Endometrium (tissue), 2 donors: ENCODE results near the gene ZSWIM4.
"Not testable (repeated sequence)": the region's sequence is repeated elsewhere in the genome, so short reads cannot be mapped to it uniquely, and the experiment has no call there.

Experiments used
- FAIRE-seq: peaks from 2 replicates; lab custom pipeline; 2012; peaks lifted over from hg19 to GRCh38; lab: Jason Lieb, UNC
- donor health status: control.
- donor health status: control.

ZSWIM4 gene

DNA sequence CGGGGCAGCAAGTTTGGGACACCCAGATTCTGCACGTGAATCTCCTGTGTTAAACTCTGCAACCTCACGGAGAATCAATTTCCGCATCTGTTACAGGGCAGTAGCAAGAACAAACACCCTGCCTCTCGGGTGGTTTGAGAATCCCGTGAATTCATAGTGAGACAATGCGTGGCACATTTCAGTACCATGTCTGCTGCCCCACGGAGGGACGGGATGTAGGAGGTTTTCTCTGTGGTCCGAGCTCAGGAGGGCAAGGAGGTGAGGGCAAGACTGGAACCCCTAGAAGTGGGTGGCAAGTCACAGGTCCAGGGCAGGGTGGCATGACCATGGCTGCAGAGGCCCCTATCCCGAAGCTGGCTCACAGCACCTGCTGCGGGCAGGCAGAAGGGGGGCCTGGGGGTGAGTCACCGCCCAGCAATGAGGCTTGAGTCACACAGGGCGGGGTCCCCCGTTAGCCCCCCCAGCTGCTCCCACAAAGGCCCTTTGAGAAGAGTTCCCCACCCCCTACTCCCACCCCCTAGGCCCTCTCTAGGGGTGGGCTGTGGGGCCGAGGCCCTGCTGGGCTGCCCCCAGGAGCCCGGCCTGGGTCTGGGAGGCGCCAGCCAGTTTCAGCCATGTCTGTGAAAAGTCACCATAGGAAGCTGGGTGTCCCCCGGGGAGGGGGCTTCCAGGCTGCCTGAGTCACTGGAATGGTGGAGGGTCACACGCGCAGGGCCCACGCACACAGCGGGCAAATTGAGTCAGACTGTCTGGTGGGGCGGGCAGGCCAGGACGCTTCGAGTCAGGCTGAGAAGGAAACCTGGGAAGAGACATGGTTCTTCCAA lies 55.9 kb downstream of the ZSWIM4 start:
- FAIRE-seq, result no peak

DNA sequence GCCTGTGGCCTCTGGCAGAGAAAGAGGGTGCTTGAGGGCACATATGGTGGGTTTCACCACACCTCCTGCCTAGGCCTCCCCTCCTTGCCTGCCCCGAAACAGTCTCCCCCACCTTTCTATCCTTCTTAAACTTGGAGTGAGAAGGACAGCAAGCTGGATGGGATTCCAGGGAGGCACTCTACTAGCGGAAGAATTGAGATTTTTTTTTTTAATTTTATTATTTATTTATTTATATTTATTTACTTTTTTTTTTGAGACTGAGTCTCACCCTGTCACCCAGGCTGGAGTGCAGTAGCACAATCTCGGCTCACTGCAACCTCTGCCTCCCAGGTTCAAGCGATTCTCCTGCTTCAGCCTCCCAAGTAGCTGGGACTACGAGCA lies 56.5 kb downstream of the ZSWIM4 start:
- not testable (repeated sequence) for FAIRE-seq

DNA sequence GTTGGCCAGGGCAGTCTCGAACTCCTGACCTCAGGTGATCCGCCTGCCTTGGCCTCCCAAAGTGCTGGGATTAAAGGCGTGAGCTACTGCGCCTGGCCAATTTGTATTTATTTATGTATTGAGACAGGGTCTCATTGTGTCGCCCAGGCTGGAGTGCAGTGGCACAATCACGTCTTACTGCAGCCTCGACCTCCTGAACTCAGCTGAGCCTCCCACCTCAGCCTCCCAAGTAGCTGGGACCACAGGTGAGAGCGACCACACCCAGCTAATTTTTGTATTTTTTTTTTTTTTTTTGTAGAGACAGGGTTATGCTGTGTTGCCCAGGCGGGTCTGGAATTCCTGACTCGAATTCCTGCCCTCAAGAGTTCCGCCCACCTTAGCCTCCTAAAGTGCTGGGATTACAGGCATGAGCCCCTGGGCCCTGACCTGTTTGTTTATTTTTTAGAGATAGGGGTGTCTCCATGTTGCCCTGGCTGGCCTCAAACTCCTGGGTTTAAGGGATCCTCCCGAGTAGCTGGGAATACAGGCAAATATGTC lies 57.0 kb downstream of the ZSWIM4 start:
- FAIRE-seq, result not testable (repeated sequence)

DNA sequence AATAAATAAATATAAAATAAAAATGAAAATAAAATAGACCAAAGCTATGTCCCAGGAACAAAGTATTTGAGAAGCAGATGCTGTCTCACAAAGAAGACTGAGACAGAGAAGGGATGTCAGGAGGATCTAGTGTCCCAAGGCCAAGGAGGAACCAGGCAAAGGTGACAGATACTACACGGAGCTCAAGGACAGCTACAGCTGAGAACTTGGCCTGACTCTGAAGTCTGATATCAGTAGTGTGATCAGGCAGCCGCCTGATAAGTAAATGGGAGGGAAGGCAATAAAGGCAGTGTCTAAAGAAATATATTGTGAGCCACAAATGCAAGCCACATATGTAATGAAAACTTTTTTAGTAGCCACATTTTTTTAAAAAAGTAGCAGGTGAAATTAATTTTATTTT lies 61.3 kb downstream of the ZSWIM4 start:
- no peak for FAIRE-seq

DNA sequence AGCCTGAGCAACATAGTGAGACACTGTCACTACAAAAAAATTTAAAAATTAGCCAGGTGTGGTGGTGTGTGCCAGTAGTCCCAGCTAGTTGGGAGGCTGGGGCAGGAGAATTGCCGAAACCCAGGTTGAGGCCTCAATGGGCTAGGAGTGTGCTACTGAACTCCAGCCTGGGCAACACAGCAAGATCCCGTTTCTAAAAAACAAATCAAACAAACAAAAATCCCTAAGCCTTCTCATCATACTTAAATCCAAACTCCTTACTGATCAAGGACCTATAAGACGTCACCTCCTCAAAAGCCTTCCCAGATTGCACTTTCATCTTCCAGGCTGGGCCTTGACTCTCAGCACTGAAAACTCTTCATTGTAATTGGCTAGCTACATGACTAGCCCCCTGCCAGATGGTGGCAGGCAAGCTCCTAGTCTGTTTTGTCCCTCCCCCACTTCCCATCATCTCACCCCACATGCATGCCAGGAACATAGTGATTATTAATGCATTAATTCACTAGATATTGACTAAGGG lies 64.2 kb downstream of the ZSWIM4 start:
- no peak for FAIRE-seq

DNA sequence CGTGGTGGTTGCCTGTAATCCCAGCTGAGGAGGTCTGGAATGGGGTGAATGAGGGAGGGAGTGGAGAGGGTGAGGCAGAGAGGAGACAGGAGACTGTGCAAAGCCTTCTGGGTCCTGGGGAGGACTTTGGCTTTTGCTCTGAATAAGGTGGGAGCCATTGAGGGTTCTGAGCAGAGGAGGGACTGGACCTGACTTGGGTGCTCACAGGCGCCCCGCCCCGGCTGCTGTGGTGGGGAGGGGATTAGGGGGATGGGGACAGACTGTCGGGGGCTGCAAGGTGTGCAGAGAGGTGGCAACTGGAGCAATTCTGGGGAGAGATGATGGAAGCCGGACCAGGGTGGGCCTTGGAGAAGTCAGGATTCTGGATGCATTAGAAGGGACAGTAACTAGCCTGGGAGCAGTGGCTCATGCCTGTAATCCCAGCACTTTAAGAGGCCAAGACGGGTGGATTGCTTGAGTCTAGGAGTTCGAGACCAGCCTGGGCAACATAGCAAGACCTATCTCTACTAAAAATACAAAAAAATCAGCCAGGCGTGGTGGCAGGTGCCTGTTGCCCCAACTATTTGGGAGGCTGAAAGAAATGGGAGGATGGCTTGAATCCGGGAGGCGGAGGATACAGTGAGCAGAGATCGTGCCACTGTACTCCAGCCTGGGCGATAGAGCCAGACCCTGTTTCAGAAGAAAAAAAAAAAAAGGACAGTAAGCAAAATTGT lies 65.6 kb downstream of the ZSWIM4 start:
- FAIRE-seq, result no peak

DNA sequence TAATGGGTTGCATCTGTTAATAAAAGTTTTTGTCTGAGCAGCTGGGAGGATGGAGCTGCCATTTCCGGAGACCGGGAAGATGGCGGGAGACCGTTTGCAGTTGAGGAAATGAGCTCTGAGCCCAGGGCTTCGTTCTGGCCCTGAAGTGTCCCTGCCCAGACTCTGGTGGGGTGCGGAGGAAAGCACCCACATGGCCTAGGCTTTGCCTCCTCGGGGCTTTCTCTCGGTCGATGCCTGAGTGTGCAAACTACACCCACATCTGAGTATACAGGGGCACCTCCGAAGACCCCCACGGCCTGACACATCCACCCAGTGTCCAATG lies 66.1 kb downstream of the ZSWIM4 start:
- FAIRE-seq, result no peak

DNA sequence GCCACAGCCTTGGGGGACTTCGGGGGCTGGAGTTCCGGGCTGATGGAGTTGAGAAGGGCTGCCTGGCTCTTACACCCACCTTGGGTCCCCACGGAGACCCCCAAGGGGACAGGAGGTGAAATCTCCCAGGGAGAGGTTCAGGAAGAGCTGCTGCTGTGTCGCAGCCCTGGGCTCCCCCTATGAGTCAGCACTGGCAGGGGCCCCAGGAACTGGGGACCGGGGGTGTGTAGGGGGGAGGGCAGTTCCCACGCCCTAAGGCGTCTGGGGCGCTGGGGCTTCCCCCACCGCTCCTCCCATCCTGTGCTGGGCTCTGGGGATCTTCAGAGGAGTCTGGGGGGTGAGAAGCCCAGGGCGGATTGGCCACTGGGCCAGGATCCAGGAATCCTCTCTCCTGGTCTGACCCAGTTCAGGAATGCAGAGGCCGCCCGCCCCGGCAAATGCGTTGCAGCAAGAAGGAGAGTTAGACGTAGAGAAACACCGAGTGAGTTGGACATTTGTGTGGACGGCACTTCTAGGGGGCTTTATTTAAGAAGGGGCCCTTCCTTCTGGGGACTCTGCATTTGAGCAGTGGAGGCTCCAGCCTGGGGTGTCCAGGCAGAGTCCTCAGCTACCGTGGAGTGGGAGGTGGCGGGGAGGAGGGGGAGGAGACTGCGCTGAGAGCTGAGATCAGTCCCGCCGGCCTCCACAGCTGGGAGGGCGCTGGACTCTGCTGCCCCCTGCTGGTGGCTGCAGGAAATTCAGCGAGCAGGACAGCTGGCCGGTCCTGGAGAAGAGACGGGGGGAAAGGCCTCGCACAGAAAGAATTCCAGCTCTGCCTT lies 66.7 kb downstream of the ZSWIM4 start:
- FAIRE-seq, result peak; percentile 35

DNA sequence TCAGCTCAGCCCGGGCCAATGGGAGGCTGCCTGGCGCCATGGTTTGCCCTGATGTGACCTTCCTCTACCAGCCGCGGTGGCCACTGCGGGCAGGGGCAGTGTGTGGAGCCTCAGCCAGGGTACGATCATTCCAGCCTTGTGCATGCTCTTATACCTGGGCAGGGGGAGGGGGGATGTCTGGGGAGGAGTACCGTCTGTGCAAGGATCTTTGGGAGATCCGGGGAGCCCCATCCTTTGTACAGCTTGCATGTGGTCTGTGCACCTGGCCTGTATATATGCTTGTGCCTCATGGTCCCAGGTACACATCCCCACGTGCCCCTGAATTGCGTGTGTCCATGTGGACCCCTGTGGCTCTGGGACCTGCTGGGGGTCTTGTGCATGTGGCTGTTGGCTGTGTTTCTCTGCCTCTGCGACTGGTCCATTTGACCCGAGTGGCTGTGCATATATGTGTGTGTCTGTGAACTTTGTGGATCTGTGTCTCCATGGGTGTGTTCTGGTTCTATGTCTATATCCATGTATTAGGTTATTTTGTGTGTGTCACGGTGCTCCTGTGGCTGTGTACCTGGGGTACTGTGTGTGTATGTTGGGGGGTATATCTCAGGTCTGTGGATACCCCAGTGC lies 68.9 kb downstream of the ZSWIM4 start:
- FAIRE-seq, result no peak

DNA sequence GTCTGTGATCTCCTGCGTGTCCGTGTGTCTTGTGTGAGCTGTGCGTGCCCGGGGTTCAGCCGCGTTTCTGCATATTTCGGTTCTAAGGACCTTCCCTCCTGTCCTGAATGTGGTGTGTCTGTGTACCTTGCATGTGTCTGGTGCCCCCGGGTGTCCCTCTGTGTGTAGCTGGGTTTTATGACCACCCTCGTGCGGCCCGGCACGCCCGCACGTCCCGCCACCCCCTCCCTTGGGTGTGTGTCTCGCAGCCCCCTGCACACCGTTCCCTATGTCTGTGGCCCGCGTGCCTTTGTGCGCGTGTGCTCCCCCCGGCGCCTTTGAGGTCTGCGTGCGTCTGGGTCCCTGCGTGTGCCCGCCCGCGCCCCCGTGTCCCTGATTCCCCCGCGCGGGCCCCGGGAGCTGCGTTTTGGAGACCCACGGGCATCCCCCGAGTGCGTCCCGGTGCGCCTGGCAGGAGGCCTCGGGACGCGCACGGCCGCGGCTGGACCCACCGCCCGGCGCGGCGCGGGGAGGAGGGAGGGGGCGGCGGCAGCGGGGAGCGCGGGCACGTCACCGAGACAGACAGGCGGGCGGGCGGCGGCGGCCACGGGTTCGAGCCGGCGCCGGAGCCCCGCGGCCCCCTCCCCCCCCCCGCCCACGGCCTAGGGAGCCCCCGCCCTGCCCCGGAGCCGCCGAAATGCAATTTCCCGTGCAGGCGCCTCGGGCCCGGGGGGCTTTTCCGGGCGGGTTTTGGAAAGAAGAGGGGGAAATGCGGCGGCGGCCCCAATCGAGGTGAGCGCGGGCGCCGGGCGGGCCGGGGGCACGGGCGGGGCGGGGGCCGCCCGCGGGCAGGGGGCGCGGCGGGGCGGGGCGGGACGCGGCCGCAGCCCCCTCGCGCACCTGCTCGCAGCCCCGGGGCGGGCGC lies 69.7 kb downstream of the ZSWIM4 start:
- no peak for FAIRE-seq

DNA sequence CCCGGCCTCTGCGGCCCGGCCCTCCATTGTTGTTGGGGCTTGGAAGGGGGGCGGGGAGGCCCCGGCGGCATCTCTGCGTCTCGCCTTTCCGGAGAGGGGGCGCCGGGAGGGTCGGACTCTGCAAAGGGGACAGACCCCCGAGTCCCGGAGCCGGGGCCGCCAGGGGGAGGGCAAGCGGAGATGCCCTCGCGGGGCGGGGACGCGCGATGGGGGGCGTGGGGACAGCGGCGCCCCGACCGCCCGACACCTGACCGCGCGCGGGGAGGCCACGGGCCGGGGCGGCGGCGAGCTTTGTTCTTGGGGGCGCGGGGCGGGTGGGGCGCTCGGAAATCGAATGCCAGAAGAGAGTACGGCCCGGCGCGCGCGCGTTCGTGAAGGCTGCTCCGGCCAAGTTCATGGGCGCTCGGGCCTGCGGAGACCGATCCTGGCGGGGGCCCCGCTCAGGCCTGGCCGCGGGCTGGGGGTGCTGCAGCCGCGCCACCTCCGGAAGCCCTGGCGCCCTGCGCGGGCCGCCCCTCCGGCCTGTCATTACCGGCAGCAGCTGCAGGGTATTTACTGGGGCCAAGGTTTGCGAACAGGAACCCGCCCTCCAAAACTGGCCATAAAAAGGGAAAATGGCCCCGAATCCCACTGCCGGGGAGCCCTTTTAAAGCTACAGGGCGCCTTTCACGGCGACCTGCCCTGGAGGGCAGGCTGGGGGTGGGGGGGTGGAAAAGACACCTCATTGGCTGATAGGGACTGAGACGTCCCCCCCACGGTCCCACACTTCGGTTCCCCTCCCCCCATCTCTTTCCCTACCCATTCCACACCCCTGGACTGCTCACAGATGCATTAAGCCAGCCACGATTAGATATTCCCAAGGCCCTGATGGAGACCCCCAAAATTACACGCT lies 70.6 kb downstream of the ZSWIM4 start:
- no peak for FAIRE-seq

DNA sequence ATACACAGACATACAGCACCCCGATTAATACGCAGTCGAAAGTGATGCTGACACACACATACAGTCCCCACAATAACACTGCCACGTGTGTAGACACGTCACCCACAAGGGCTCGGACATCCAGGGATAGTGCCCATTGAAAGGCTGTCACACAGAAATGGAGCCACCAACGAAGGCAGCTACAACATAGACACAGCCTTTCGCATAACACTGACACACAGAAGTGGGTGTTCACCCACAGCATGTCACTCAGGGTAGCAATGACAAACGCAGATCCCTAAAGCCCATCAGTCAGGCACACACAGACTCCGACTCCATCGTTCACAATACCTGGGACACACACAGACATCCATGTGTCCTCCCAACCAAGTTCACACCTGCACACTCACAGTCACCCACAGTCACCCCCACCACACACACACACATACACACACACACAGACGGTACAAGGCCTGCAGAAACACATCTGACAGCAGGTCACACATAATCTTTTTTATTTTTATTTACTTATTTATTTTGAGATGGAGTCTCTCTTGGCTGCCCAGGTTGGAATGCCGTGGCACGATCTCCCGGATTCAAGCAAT lies 71.3 kb downstream of the ZSWIM4 start:
- FAIRE-seq, result no peak

DNA sequence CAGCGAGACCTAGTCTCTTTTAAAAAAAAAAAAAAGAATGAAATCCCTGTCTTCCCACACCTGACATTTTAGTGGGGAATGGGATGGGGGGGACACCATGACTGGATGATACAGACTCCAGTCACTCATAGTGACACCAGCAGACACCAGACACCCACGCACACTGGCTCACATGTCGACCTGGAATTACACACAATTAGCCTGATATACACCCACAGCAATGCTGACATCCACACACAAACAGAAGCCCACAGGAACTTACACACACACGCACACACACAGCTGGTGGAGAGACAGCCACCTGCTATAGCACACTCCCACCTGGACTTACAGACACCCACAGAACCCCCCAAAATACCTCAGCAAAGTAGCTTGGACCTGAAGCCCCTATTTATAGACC lies 73.4 kb downstream of the ZSWIM4 start:
- FAIRE-seq, result no peak

DNA sequence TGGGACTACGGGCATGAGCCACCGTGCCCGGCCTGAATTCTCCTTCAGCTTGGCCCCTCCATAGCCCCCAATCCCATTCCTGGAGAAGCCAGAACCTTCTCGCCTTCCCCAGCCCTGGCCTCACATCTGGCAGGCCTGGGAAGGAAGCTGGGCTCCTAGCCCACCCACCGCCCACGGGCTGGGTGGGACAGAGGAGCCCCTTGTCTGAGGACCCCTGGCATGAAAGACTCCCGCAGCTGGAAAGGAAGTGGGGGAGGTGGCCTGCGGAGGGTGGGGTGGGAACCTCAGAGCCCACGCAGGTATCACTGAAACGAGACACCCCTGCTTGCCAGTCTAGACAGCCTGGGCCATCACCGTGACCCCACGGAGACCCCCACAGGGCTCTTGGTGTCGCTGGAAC lies 74.0 kb downstream of the ZSWIM4 start:
- no peak for FAIRE-seq

DNA sequence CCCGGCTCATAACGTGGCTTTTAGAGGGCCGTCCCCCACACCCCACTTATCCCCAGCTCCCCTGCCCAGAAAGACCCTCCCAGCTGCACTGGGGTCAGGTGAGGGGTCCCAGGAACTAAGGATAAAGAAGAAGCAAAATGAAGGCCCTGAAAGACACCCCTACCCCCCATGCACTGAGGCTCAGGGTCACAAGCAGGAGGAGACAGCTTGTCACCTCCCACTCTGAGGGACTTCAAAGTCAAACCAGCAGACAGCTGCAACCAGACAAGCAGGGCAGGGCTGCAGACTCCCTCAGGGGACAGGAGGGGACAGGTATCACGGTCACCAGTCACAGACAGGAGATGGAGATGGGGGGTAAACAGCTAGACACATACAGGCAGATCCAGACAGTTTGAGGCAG lies 75.6 kb downstream of the ZSWIM4 start:
- no peak for FAIRE-seq

DNA sequence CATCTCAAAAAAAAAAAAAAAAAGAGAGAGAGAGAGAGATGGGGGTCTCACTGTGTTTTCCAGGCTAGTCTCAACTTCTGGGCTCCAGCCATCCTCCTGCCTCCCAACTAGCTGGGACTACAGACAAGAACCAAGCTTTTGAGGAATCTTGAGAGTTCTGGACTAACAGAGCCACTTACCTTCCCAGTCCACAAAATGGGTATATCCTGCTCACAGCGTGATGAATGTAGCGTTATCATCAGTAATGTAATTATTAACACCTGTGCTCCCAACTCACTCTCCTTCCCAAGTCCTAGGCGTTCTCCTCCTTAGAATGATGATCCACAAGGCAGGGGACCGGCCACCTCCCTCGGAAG lies 77.1 kb downstream of the ZSWIM4 start:
- FAIRE-seq, result no peak

DNA sequence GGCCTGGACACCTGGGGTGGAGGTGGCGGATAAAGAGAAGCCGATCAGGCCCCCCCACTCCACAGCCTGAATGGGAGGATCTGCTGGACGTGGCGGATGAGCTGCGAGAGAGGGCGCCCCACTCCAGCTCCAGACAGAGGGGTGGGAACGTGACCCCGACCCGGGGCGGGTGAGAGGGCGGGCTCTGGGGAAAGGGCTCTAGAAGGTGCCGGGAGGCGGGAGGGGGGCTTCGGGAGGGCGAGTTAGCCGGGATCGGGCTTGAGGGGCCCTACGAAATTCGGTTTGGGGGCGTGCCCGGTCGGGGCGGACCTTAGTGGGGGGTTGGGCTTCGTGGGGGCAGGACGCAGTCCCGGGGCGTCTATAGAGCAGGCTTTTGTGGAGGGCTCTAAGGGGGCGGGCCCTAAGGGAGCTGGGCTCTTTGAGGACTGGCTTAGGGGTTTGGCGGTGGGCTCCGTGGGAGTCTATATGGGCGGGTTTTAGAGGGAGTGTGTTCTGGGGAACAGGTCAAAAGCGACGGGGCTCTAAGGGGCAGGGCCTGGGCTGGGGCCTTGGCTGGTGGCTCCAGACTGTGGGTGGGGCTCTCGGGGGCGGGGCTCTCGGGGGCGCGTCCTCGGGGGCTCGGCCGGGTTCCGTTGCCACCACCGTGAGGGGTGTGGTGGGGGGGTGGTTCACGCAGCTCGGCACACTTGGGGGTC lies 77.6 kb downstream of the ZSWIM4 start:
- no peak for FAIRE-seq

DNA sequence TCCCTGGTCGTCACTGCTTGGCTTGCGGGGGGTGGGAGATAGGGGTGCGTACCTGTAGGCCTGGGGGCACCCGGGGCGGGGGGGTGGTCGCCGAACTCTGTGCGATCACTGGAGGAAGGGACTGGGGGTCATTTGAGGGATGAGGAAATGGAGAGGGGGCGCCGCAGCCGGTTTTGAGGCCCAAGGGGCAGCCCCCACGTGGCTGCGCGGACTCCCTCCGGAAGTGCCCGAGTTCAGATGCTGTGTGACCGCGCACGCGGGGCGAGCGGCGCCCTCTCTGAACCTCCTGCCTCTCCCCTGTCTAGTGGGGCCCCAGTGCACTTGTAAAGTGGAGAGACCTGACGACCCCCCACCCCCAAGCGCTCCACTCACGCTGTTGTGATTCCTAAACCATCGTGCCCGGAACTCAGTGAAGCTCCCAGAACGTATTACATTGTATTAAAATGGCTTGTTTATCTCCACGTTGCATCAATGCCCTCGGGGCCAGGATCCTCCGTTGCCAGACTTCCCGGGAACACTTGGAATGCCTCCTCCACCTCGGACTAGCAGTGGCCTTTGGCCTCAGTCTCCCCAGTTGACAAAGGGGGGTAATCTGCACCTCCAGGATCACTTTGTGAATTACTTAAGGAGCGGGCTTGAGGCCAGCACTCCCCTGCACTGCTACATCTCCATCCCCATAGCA lies 78.7 kb downstream of the ZSWIM4 start:
- FAIRE-seq, result no peak
